Tibial nerve (tissue), 4 donors: ENCODE data around the gene FXYD2.

Experiments used
- CTCF ChIP-seq, 5 experiments: fragments of 200-600 bp in 3 of 5; fragments of 450-650 bp in 2 of 5; sonication (generic) in 3 of 5; IDR thresholded peaks; one replicate each; pipeline ENCODE4 v1.5.1; 2016 to 2019; ENCODE audit warnings: antibody characterized with exemption in 5 of 5, mild to moderate bottlenecking in 3 of 5, moderate library complexity in 2 of 5
- EP300 ChIP-seq, 2 donors: sonication (generic); formaldehyde crosslinking; IDR thresholded peaks; one replicate each; pipeline ENCODE4 v1.6.1; 2017; ENCODE audit warnings: antibody characterized with exemption in 2 of 2, mild to moderate bottlenecking in 1 of 2

DNA sequence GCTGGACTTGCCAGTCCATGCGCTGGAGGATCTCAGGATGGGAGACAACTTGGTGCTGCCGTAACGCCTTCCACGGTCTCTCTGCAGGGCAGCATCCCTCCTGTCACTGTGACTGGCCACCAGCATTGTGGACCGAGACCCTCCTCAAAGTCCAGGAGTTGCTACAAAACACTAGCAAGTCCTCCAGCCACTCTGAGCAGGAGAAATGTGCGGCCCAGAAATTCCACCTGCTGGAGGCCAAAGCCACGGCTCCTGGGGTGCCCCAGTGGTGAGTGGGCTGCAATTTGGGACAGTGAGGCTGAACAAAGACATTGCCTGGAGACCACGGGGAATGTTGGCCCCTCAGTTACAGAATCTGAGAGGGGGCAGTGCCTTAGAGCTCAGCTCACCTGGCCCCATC lies 20.6 kb downstream of the FXYD2 start:
- no peak for TF ChIP-seq CTCF (IDR thresholded peaks at IDR 0.05)
- TF ChIP-seq EP300 (IDR thresholded peaks at IDR 0.05), result no peak
